Occipital lobe (tissue), 2 donors: ENCODE data around the gene ZNF329. TPM values are rescaled to one million over a fixed set of nuclear protein-coding genes. Genes with fewer than 3 reads are reported as not detected.

ENCODE experiments used
- DNase-seq: peaks from one replicate; lab custom pipeline; 2025; lab: John Stamatoyannopoulos, UW
- total RNA-seq: library from RNA; depleted of rRNA; stranded (reverse); fragments of >200 nt; gene quantifications from one replicate; pipeline ENCODE4 v1.2.3, GENCODE V29; 2014

The ZNF329 gene
- total RNA-seq, 1 donor from 2014 or later = 28.4 TPM

GRCh38 chr19:58118979-58119733, 31.4 kb downstream of the ZNF329 start:
- no peak for DNase-seq

- no peak for DNase-seq
These were observed 32.6 kb downstream of the ZNF329 start for GRCh38 chr19:58117841-58118575.

- DNase-seq = no peak
These were observed 42.1 kb downstream of the ZNF329 start for GRCh38 chr19:58108546-58108817.

- no peak for DNase-seq
These were observed 42.6 kb downstream of the ZNF329 start for GRCh38 chr19:58107778-58108545.

GRCh38 chr19:58098682-58098998, 51.9 kb downstream of the ZNF329 start:
- no peak for DNase-seq

- peak; percentile 91 for DNase-seq
These were observed 52.6 kb downstream of the ZNF329 start, which contains the start of gene ZSCAN18 for GRCh38 chr19:58097781-58098681. ZSCAN18 (minus strand) TSS chr19:58098231; CDS start chr19:58090267, 7,964 bp downstream.

- no peak for DNase-seq
These were observed 53.2 kb downstream of the ZNF329 start for GRCh38 chr19:58097349-58097748.

GRCh38 chr19:58096884-58097283, 53.7 kb downstream of the ZNF329 start:
- no peak for DNase-seq

GRCh38 chr19:58095328-58095727, 55.3 kb downstream of the ZNF329 start:
- no peak for DNase-seq

GRCh38 chr19:58093071-58093470, 57.5 kb downstream of the ZNF329 start:
- DNase-seq = no peak

- no peak for DNase-seq
These were observed 59.2 kb downstream of the ZNF329 start for GRCh38 chr19:58091251-58091995.

- no peak for DNase-seq
These were observed 60.7 kb downstream of the ZNF329 start for GRCh38 chr19:58089846-58090245.

GRCh38 chr19:58088521-58089052, 62.0 kb downstream of the ZNF329 start:
- no peak for DNase-seq

- no peak for DNase-seq
These were observed 63.5 kb downstream of the ZNF329 start for GRCh38 chr19:58086825-58087710.

- DNase-seq = no peak
These were observed 65.2 kb downstream of the ZNF329 start for GRCh38 chr19:58085348-58085875.

- DNase-seq = no peak
These were observed 65.8 kb downstream of the ZNF329 start for GRCh38 chr19:58084596-58085347.

- DNase-seq = no peak
These were observed 67.6 kb downstream of the ZNF329 start for GRCh38 chr19:58083021-58083420.

- DNase-seq = no peak
These were observed 70.8 kb downstream of the ZNF329 start for GRCh38 chr19:58079792-58080191.
